Endothelial cell of umbilical vein (primary cell): ENCODE measurements around the gene ADGRG3. TPM values are rescaled to one million over a fixed set of nuclear protein-coding genes. Genes with fewer than 3 reads are reported as not detected.
A peak's percentile ranks its signal among the peaks of the same experiment; 100 is the strongest.

Source experiments
- BruUV-seq: library from RNA; stranded (reverse); fragments of 400-500 nt; replicated peaks from 2 replicates; lab custom pipeline; 2021; lab: Mats Ljungman, UMichigan
- CTCF ChIA-PET: fragments of 300-600, 350-600 bp; sonication (Branson Sonifier 250); formaldehyde crosslinking; loops from one replicate; lab custom pipeline; 2021; ENCODE audit warnings: antibody characterized with exemption, inconsistent platforms; lab: Charles Lee
- POLR2A ChIA-PET: fragments of 300-600, 350-600 bp; sonication (Branson Sonifier 250); formaldehyde crosslinking; loops from one replicate; lab custom pipeline; 2021; ENCODE audit warnings: antibody characterized with exemption, inconsistent platforms; lab: Charles Lee
- DNase-seq: peaks from one replicate; pipeline ENCODE4 v3.0.0-alpha.2; 2011; ENCODE audit warnings: low read depth, low spot score
- FAIRE-seq: peaks from 2 replicates; lab custom pipeline; 2011; peaks lifted over from hg19 to GRCh38; lab: Jason Lieb, UNC
- H2AFZ ChIP-seq: 2 replicates; pipeline ENCODE4 v1.6.0; 2012; ENCODE audit warnings: low read depth, low read length, control low read depth, inconsistent platforms
- H3K27ac ChIP-seq: 2 replicates; pipeline ENCODE4 v1.5.1; 2011; ENCODE audit warnings: low read depth, mild to moderate bottlenecking, control low read depth, low read length, moderate library complexity; ENCODE audit not compliant: insufficient read depth
- H3K27me3 ChIP-seq, 2 experiments: 2 replicates each; pipeline versions ENCODE4 v1.6.0 to v1.6.1; 2011; ENCODE audit warnings: low read length in 2 of 2, mixed read lengths in 1 of 2; ENCODE audit not compliant: control insufficient read depth in 2 of 2, insufficient read depth in 2 of 2
- H3K36me3 ChIP-seq, 2 experiments: 2 replicates in 1 of 2; 3 replicates in 1 of 2; pipeline ENCODE4 v1.5.1; 2011; ENCODE audit warnings: low read length in 2 of 2, mild to moderate bottlenecking in 1 of 2, moderate library complexity in 1 of 2; ENCODE audit not compliant: control insufficient read depth in 2 of 2, insufficient read depth in 2 of 2; ENCODE audit errors: extremely low read depth in 1 of 2
- H3K4me1 ChIP-seq: 3 replicates; pipeline ENCODE4 v1.5.1; 2011; ENCODE audit warnings: mild to moderate bottlenecking, low read length; ENCODE audit not compliant: control insufficient read depth, insufficient read depth; ENCODE audit errors: extremely low read depth
- H3K4me2 ChIP-seq: 2 replicates; pipeline ENCODE4 v1.6.1; 2011; ENCODE audit warnings: low read length, control low read depth, mixed read lengths; ENCODE audit not compliant: insufficient read depth
- H3K4me3 ChIP-seq, 3 experiments: fragments of 200-600 bp in 1 of 3; sonication (generic), shearing (Covaris generic) in 1 of 3; replicated peaks in 1 of 3; 2 replicates each; pipeline ENCODE4 v1.5.1; 2011 to 2016; ENCODE audit warnings: control low read depth in 3 of 3, low read length in 3 of 3, mild to moderate bottlenecking in 2 of 3, inconsistent platforms in 1 of 3, low read depth in 1 of 3, moderate library complexity in 1 of 3; ENCODE audit not compliant: insufficient read depth in 1 of 3
- H3K79me2 ChIP-seq: 2 replicates; pipeline ENCODE4 v1.6.0; 2012; ENCODE audit warnings: low read length, inconsistent platforms; ENCODE audit not compliant: control insufficient read depth, insufficient read depth
- H3K9ac ChIP-seq: replicated peaks from 2 replicates; pipeline ENCODE3; 2011; ENCODE audit warnings: low read length, control low read depth; ENCODE audit not compliant: insufficient read depth; ENCODE audit errors: extremely low read depth
- H3K9me1 ChIP-seq: replicated peaks from 3 replicates; pipeline ENCODE4 v1.6.0; 2011; ENCODE audit warnings: mild to moderate bottlenecking, low read length; ENCODE audit not compliant: control insufficient read depth, insufficient read depth; ENCODE audit errors: extremely low read depth
- H3K9me3 ChIP-seq: replicated peaks from 2 replicates; pipeline ENCODE4 v1.5.1; 2012; ENCODE audit warnings: low read length, inconsistent platforms; ENCODE audit not compliant: control insufficient read depth, insufficient read depth
- H4K20me1 ChIP-seq: replicated peaks from 2 replicates; pipeline ENCODE3; 2011; ENCODE audit warnings: mild to moderate bottlenecking, low read length; ENCODE audit not compliant: control insufficient read depth, insufficient read depth; ENCODE audit errors: extremely low read depth
- FOS ChIP-seq: IDR thresholded peaks from 2 replicates; pipeline ENCODE4 v1.6.1; 2011; ENCODE audit warnings: mild to moderate bottlenecking, low read length, moderate library complexity, borderline replicate concordance; ENCODE audit not compliant: insufficient read depth
- GATA2 ChIP-seq: IDR thresholded peaks from 2 replicates; pipeline ENCODE4 v1.7.0; 2011; ENCODE audit warnings: low read depth, mild to moderate bottlenecking, moderate library complexity, mixed read lengths, low read length; ENCODE audit not compliant: insufficient read length, insufficient read depth
- JUN ChIP-seq: IDR thresholded peaks from 2 replicates; pipeline ENCODE4 v1.6.1; 2011; ENCODE audit warnings: borderline replicate concordance, low read depth; ENCODE audit not compliant: insufficient read length, insufficient read depth
- MYC ChIP-seq: IDR thresholded peaks from one replicate; pipeline ENCODE4 v1.6.1; 2011; ENCODE audit warnings: mild to moderate bottlenecking, low read depth, low read length
- POLR2A ChIP-seq: IDR thresholded peaks from 2 replicates; pipeline ENCODE4 v1.6.1; 2012; ENCODE audit warnings: low read depth, mild to moderate bottlenecking, control low read depth, low read length
- POLR2AphosphoS5 ChIP-seq: IDR thresholded peaks from 2 replicates; pipeline ENCODE4 v1.6.1; 2012; ENCODE audit warnings: low read depth, mild to moderate bottlenecking, control low read depth, low read length, moderate library complexity; ENCODE audit not compliant: insufficient read depth
- dilution Hi-C: fragments of 300-500 bp; cut with MboI; formaldehyde crosslinking; loops from one replicate; pipeline ENCODE4 v1.15.0; 2019; ENCODE audit warnings: low sequenced_read_pairs; ENCODE audit not compliant: extremely low pct_ligation_motif_present
- intact Hi-C: fragments of 100-400 bp; cut with micrococcal nuclease; formaldehyde crosslinking; loops from one replicate; pipeline ENCODE4 v1.10.0; 2022
- polyA plus RNA-seq, 4 experiments: library from polyadenylated mRNA; depleted of rRNA in 3 of 4; stranded (reverse) in 3 of 4; unstranded in 1 of 4; fragments of >200 nt; gene quantifications; 2 replicates each; pipeline versions ENCODE4 v1.2.1 to v1.2.3, GENCODE V29; 2011 to 2012; ENCODE audit warnings: missing spikeins in 1 of 4
- total RNA-seq: library from RNA; stranded (reverse); gene quantifications from 2 replicates; pipeline ENCODE4 v1.2.3, GENCODE V29; 2021
- TF ChIP-seq, protein P1 (sequence below), 2 donors: IDR thresholded peaks; 1 replicate in 1 of 2; 2 replicates in 1 of 2; pipeline ENCODE4 v1.5.1; 2011; ENCODE audit warnings: low read length in 2 of 2, mild to moderate bottlenecking in 2 of 2, moderate library complexity in 2 of 2, control low read depth in 1 of 2, inconsistent platforms in 1 of 2, low read depth in 1 of 2; ENCODE audit not compliant: insufficient read depth in 1 of 2; ENCODE audit errors: extremely low read depth in 1 of 2
- TF ChIP-seq, protein P2 (sequence below): IDR thresholded peaks from 2 replicates; pipeline ENCODE4 v1.6.1; 2011; ENCODE audit not compliant: insufficient read depth, insufficient read length

The ADGRG3 gene
- total and polyA plus RNA-seq, 2 donors (not counting 3 experiments of a cell fraction or from before 2014, with no cell fraction given): not detected

DNA sequence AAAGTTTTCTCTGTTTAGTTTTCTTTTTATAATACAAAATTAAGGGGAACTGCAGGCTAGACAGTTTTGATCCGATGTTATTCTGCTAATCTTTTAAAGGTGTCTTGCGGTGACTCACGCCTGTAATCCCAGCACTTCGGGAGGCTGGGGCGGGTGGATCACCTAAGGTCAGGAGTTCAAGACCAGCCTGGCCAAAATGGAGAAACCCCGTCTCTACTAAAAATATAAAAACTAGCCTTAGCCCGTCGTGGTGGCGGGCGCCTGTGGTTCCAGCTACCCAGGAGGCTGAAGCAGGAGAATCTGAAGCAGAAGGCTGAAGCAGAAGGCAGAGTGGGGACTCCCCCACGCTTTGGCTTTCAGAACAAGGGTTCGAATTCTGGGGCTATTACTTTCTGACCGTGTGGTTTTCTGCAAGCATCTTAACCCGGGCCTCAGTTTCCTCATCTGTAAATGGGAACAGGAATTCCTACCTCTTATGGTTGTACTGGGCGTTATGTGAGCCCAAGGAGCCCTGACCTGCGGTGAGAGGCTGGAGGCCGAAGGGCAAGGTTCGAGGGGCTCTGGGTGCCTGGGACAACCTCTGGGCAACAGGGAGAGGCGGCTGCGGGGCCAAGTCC lies 66.3 kb downstream of the ADGRG3 start:
- Histone ChIP-seq H3K79me2 (no peaks in the 10 kb centered on the region), H3K9me3 (no peaks in the 10 kb centered on the region), H2AFZ (peak overlapping the region; percentile 63), H3K9me1 (no peaks in the 10 kb centered on the region), H3K9ac (peak overlapping the region; percentile 75), H3K27ac (peak overlapping the region; percentile 47), H3K4me1 (peaks cover 19% of the 10 kb centered on the region), H3K36me3 (peaks cover 0 to 3% of the 10 kb centered on the region in 2 experiments), H4K20me1 (no peaks in the 10 kb centered on the region), H3K4me3 (peak overlapping the region; percentile 55 to 74 (median 60)), H3K4me2 (peak overlapping the region; percentile 35), H3K27me3 (no peaks in the 10 kb centered on the region)
- dilution Hi-C loops: no loop called here
- ChIA-PET POLR2A (no interaction called here), CTCF (interaction anchor here (1.0 to 3.2 kb wide), 4 partner anchors 9 to 158 kb away, joined by 3 to 43 read pairs (median 11); no protein-coding TSS in a partner anchor)
- TF ChIP-seq JUN (no peak), POLR2AphosphoS5 (no peak), GATA2 (no peak), FOS (no peak), MYC (no peak), POLR2A (no peak)
- TF ChIP-seq, protein P1, sequence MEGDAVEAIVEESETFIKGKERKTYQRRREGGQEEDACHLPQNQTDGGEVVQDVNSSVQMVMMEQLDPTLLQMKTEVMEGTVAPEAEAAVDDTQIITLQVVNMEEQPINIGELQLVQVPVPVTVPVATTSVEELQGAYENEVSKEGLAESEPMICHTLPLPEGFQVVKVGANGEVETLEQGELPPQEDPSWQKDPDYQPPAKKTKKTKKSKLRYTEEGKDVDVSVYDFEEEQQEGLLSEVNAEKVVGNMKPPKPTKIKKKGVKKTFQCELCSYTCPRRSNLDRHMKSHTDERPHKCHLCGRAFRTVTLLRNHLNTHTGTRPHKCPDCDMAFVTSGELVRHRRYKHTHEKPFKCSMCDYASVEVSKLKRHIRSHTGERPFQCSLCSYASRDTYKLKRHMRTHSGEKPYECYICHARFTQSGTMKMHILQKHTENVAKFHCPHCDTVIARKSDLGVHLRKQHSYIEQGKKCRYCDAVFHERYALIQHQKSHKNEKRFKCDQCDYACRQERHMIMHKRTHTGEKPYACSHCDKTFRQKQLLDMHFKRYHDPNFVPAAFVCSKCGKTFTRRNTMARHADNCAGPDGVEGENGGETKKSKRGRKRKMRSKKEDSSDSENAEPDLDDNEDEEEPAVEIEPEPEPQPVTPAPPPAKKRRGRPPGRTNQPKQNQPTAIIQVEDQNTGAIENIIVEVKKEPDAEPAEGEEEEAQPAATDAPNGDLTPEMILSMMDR (IDR thresholded peaks at IDR 0.05; ENCODE audit: extremely low read depth in 1 of 2, insufficient read depth in 1 of 2, low read depth in 1 of 2, low read length in 2 of 2): no peak
- TF ChIP-seq, protein P2, sequence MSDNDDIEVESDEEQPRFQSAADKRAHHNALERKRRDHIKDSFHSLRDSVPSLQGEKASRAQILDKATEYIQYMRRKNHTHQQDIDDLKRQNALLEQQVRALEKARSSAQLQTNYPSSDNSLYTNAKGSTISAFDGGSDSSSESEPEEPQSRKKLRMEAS: no peak
- BruUV-seq: no TSS peak
- intact Hi-C loops: loop anchor here (2.0 to 10.0 kb wide), 2 partner anchors 88 to 390 kb away; partner anchors contain the start of gene CFAP20
- DNase-seq: no peak
- peak; percentile 24 for FAIRE-seq
